ENCODE data around the gene PEA15.
A peak's percentile ranks its signal among the peaks of the same experiment; 100 is the strongest.

Gene PEA15

DNA sequence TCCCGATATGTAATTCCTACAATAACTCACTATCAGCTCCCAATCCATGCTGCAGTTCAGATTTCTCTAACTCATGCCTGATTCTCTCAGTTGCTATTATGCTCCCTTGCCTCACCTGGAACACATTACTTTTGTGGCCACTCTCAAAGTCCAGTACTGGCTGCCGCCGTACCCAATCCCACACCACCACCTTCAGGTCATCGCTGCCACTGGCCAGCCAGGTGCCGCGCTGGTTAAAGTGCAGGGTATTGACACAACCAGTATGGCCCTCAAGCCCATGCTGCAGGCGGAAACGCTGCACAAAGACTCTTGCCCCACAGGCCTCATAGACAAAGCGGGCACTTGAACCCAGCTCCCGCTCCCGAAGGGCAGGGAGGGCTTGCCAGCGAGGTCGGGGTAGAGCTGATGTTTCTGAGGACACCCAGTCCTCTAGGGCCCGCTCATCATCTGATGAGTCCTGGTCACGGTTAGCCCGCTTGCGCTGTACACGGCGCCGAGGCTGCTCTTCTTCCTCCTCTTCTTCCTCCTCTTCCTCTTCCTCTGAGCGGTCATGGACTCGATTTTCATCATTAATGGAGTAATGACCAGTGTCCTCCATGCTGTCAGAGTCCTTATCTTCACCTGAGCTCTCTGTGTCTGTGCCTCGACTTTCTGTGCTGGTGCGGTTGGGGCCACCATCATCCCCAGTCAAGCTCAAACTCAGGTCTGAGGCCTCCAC is 34.6 kb downstream of the PEA15 start:
- DNase-seq (ENCODE audit: low read depth), result no peak

DNA sequence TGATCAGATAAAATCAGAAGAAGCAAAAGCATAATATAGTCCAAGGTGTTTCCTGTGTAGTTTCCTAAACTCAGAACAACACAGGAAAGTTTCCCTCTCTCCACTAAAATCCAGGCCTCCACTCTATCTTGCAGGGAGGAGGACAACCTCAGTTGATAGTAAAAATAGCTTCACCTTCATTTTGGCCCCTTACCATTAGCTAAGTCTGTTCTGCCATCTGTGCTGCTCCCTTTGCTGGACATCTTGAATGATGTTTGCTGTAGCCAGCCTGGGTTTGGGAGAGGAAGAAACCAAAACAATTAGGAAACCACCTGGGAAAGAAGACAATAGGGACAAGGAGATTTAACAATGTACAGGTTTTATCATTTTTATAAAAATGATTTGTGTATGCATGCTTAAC is 38.6 kb downstream of the PEA15 start:
- DNase-seq (ENCODE audit: low read depth), result no peak

DNA sequence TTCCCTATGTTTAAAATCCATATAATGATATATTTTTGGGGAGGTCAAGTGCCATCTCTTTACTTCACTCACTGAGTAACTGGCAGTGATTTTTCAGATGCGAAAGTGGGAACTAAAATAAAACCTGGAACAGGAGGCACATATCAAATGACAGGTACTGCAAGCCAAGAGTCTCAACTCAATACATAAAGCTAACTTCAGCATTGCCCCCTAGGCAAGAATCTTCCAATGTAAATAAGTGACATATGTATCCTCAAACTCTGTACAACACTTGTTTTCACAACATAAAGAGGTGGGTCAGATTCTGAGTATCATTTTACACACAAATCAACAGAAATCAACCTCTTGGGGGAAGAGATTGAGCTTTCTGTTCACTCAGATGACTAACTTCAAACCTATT is 39.0 kb downstream of the PEA15 start:
- no peak for DNase-seq (ENCODE audit: low read depth)

DNA sequence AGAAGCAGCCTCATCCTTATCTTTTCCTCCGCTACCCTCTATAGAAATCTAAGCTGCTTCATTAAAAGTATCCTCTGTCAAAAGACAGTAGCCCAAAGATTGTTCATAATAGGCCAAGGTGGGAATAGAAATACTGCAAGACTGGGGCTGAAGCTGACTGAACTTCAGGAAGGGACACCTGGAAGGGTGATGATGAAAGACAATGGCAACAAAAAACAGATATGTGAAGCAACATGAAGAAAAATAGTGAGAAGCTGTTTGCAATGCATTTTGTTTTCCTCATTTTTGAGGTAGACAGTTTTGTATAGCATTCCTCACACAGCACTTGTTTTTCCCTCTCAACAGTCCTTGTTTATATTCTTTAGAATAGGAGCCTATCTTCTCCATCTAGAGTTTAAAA is 40.2 kb downstream of the PEA15 start:
- DNase-seq (ENCODE audit: low read depth), result no peak

DNA sequence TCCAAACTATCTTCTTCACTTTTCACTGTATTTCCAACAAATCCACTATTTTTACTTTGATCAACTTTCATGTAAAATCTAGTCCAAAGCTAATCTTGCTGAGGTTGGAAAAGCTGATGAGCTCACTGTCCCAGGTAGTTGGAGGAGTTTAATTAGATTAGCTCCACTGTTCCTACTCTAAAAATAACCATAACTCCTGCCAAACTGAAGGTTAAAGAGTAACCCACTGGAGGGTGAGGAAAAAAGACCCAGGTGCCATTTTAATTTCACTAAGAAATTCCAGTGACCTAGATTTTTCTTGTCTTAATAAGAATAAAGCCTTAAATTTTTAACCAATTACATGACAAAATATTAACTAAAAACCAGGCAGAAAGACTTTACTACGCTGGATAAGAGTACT is 41.9 kb downstream of the PEA15 start:
- no peak for DNase-seq (ENCODE audit: low read depth)

DNA sequence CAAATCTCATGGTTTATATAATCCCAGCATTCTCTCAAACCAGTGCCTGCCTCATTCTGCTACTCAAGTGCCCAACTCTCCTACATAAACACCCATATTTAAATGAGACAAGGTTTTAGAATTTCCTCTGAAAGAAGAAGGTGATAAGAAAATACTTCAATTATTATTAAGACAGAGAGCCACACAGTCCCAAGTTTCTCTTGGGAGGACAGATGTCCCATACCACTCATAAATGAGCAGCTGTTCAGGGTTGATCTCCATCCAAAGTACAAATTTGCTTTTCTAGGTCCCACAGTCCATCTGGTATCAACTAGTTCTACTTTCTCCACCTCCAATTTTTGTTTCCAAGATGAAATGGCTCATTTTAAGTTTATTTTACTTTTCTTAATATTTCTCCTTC is 45.8 kb downstream of the PEA15 start:
- DNase-seq (ENCODE audit: low read depth), result no peak

DNA sequence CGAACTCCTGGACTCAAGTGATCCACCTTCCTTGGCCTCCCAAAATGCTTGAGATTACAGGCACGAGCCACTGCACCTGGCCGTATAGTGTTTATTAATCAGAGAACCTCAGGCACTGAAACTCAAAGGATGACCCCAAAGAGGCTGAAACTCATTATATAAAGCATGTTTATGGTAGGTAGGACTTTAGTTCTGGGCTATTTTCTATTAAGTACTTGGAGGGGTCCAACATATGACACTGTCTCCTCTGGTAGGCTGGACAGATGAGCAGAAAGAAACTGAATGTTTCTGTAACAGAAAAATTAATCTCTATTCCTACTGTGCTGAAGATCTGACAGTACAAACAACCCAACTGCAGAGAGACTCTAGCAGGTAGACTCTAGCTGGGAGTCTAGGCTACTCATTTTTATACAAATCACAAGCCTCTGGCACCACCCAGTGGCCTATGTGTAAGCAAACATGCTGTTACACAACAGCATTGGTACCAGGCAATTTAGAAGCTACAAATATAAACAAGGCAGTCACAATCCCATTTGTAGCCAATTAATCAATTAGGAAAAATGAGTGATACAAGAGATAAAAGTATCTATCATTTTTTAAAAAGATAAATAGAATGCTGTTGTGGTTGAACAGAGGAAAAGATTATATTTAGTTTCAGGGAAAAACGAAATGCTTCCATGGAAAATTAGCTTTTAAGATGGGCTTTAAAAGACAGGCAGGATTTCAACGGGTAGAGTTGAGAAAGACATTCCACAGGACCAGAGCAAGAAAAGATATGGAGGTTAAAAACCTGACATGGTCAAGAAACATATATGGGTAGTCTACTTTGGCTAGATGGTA is 46.7 kb downstream of the PEA15 start:
- DNase-seq (ENCODE audit: low read depth), result peak; percentile 14

DNA sequence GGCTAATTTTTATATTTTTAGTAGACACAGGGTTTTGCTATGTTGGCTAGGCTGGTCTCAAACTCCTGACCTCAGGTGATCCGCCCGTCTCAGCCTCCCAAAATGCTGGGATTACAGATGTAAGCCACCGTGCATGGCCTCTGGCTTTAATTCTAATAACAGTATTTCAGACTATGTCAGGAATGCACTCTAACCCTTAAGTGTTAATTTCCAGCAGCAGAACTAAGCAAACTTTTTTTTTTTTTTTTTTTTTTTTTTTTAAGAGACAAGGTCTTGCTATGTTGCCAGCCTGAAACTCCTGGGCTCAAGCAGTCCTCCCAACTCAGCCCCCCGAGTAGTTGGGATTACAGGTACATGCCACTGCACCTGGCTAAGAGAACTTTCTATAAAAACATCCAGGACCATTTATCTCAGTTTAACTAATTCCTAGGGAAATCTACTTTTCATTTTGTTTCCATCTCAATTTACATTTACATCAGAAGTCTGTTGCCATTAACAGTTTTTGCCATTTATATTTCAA is 50.7 kb downstream of the PEA15 start:
- DNase-seq (ENCODE audit: low read depth), result no peak

DNA sequence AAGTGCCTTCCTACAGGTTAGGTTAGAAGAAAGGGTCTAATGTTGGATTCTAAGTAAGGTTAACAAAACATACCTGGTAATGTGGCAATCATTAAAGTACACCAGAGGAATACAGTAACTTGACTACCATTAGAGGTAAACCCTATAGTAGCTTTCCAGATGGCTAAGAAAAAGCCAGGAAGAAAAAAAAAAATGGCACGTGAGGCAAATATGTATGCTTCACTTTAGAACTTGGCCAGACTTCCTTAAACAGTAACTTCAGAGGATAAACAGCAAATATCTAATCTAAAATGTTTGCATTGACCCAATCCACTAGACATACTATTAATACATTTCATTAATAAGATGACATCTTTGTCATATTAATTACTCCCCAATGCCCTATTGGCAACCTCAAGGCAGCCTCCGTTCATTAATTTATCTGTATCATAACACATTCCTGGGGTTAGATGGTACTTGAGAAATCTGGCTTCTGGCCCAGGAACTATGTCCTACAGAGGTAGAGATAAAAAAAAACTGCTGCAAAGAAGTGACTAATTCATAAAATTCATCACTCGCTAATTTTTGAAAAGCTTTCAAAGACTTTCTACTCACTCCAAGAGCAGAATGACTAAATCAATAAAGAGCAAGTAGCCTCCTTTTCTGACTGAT is 51.3 kb downstream of the PEA15 start:
- no peak for DNase-seq (ENCODE audit: low read depth)

DNA sequence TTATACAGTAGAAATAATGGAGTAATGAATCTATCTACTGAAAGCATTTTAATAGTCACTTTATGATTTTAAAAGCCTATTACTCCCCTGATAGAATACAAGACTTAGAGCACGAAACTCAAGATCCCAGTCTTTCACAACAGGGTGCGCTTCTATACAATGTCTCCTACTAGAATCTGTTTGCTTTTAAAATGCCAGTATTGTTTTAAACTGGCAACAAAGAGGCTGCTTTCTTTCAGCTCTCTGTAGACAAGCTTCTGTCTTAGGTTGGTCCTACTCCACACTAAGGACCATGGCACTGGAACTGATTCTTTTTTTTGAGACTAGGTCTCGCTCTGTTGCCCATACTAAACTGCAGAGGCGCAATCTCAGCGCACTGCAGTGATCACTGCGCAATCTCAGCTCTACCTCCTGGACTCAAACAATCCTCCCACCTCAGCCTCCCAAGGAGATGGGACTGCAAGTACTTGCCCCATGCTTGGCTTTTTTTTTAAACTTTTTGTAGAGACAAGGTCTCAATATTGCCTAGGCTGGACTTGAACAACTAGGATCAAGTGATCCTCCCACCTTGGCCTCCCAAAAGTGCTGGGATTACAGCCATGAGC is 52.3 kb downstream of the PEA15 start:
- no peak for DNase-seq (ENCODE audit: low read depth)

DNA sequence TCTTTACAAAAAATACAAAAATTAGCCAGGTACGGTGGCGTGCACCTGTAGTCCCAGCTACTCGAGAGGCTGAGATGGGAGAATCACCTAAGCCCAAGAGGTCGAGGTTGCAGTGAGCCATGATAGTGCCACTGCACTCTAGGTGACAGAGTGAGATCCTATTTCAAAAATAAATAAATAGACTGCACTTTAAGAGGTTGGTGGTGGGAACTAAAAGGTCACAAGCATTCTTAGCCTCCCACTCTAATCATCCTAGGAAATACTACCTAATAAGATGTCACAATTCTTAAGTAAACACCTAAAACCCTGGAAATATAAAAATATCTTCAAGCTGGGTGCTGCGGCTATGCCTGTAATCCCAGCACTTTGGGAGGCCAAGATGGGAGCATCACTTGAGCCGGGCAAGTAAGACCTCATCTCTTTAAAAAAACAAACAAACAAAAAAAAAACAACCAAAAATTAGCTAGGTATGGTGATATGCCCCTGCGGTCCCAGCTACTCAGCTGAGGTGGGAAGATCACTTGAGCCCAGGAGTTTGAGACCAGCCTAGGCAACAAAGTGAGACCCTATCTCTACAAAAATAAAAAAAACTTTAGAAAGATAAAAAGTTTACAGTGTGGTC is 53.1 kb downstream of the PEA15 start:
- no peak for DNase-seq (ENCODE audit: low read depth)

DNA sequence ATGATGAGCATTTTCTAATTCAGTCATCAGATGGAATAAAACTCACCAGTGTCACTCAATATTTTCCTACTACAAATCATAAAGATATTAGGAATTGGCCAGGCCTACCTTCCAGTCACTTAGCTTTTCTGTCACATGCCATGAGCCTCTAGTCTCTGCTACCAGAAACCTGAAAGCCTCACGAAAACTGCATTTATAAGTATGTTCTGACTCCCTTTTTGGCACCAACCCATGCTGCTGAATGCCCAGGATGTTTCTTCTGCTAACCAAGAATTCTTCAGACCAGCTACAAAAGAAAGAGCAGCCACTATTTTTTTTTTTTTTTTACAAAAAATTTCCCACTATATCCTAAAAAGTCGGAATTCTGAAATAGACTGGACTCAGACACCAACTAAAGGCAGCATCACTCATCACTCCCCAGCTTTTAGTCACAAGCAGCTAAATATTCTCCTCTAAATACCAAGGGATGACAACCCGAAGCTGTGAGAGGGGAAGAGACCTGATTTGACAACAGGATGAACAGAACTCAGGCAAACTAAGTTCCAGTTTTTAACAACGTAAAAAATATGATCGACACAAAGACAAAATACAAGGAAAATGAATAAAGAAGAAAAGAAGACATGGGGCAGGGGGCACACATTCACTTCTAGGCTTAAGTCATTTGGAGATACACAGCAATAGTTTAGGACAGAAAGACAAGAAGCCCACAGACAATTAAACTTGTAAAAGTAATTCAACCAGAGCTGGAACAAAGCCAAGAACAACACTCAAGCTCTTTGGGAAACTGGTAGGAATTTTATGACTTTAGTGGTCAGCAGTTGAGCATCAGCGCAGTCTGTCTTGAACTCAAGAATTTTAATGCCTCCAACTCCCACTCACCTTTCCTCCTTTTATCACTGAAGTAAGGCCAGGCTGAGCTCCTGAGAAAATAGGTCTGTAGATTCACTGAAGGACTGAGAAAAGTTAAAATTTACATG is 55.5 kb downstream of the PEA15 start:
- no peak for DNase-seq (ENCODE audit: low read depth)

DNA sequence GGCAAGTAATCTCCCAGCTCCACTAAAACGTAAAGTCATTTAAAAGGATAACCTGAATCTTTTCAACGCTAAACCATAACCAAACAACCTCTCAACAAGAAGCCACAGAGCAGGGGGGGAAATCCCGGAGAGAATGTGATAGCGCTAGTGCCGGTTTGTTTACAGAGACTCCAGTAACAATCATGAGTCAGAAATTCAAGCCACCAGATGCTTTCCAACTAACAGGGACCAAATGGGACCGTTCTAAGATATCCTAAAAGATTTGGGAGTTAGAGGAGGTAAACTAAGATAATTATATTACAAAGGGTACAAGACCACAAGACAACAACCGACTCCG is 56.3 kb downstream of the PEA15 start:
- peak; percentile 47 for DNase-seq (ENCODE audit: low read depth)

DNA sequence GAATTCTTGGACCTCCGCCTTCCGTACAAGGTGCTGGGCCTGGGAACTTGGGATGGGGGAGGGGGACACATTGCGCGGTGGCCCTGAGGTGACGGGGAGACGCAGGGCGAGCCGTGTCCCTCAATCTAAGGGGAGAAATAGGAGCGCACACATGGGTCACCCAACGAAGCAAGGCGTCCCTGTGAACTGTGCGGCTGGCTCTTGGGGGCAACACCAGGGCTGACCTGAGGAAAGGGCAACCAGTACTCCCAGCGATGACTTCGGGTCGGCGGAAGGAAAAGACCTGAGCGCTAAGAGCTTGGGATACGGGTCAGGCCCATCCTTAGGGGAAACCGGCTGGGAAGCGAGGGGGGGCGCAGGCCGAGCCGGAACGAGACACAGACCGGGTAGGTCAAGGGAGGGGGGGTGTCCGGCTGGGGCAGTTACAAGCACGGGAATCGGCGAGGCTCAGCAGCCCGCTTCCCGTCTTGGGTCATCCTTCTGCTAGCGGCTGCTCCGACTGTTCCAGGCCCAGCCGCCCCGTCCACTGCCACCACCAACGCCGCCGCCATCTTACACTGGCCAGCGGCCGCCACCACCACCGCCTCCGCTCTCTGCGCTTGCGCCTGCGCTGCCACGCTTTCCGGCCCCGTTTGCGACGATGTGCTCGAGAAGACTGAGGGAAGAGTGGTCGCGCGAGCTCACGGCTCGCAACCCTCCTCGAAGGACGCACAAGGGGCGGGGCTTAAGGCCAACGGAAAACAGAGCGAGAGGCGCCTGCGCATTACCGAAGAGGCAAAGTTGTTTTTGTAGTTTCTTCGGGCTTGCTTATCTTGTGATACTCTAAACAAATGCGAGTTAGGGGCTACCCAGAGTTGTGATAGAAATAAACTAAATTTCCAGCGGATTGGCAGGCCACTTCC is 57.0 kb downstream of the PEA15 start, which contains the start of gene DCAF8:
Gene DCAF8, minus strand, starts transcription at position 657 of the 902 bp plus-strand sequence. CDS start 18,541 bp downstream, outside the sequence.
- DNase-seq (ENCODE audit: low read depth), result peak; percentile 97

DNA sequence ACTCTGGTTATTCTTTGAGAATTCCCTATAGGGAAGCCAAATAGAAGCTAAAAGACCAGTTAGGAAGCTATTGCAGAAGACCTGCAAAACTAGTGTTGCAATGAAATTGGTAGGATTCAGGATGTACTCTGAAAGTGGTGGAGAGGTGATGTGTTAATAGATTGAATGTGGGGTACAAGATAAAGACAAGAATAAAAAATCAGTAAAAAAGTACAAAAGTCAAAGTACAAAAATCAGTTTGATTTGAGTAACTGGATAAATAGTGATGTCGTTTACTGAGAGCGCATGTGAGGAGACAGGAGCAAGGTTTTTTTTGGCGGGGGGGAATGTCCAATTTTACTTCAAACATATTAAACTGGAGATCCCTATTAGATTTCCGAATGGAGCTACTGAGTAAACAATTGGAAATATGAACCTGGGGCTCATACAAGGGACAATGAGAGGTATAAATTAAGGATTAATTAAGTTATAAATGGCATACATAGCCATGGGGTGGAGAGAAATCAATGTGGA is 59.7 kb downstream of the PEA15 start:
- no peak for DNase-seq (ENCODE audit: low read depth)

Data from activated T-cell treated with anti-CD3 and anti-CD28 coated beads for 48 hours (primary cell).